Osteoblast (primary cell): ENCODE data around the gene B3GALT2. TPM values are rescaled to one million over a fixed set of nuclear protein-coding genes. Genes with fewer than 3 reads are reported as not detected.
A peak's percentile ranks its signal among the peaks of the same experiment; 100 is the strongest.
"Not testable (repeated sequence)": the region's sequence is repeated elsewhere in the genome, so short reads cannot be mapped to it uniquely, and the experiment has no call there.

Experiments used
- DNase-seq: peaks from one replicate; pipeline ENCODE4 v3.0.0; 2011; ENCODE audit warnings: low spot score, mixed read lengths; ENCODE audit not compliant: insufficient read length; ENCODE audit errors: missing footprints
- H2AFZ ChIP-seq: 2 replicates; pipeline ENCODE4 v1.6.0; 2011; ENCODE audit warnings: mild to moderate bottlenecking, low read length
- H3K27ac ChIP-seq: 2 replicates; pipeline ENCODE4 v1.5.1; 2011; ENCODE audit warnings: mild to moderate bottlenecking, low read depth, low read length, moderate library complexity
- H3K27me3 ChIP-seq: 2 replicates; pipeline ENCODE4 v1.6.0; 2012; ENCODE audit warnings: mild to moderate bottlenecking, control low read depth, inconsistent platforms, low read length, moderate library complexity; ENCODE audit not compliant: insufficient read depth
- H3K36me3 ChIP-seq: 2 replicates; pipeline ENCODE4 v1.5.1; 2011; ENCODE audit warnings: mild to moderate bottlenecking, low read length, control low read depth, moderate library complexity; ENCODE audit not compliant: insufficient read depth
- H3K4me1 ChIP-seq: 2 replicates; pipeline ENCODE4 v1.5.1; 2011; ENCODE audit warnings: mild to moderate bottlenecking, low read length, control low read depth, moderate library complexity; ENCODE audit not compliant: insufficient read depth
- H3K4me2 ChIP-seq: 2 replicates; pipeline ENCODE4 v1.6.0; 2011; ENCODE audit warnings: mild to moderate bottlenecking, low read length; ENCODE audit not compliant: insufficient read depth
- H3K4me3 ChIP-seq: fragments of 200-600 bp; sonication (generic); 3 replicates; pipeline ENCODE4 v1.5.1; 2012; ENCODE audit warnings: mild to moderate bottlenecking, low read length, inconsistent platforms; ENCODE audit not compliant: insufficient read depth
- H3K79me2 ChIP-seq: 2 replicates; pipeline ENCODE4 v1.6.0; 2012; ENCODE audit warnings: mild to moderate bottlenecking, low read length, control low read depth, inconsistent platforms; ENCODE audit not compliant: insufficient read depth
- H3K9me3 ChIP-seq: 2 replicates; pipeline ENCODE4 v1.5.1; 2011; ENCODE audit warnings: low read depth, low read length, control low read depth
- H4K20me1 ChIP-seq: 2 replicates; pipeline ENCODE4 v1.6.0; 2012; ENCODE audit warnings: mild to moderate bottlenecking, low read length, control low read depth; ENCODE audit not compliant: insufficient read depth
- total RNA-seq: library from RNA; depleted of rRNA; stranded (reverse); fragments of >200 nt; gene quantifications from 2 replicates; pipeline ENCODE4 v1.2.3, GENCODE V29; 2012
- TF ChIP-seq, protein P1 (sequence below): IDR thresholded peaks from 2 replicates; pipeline ENCODE4 v1.5.1; 2011; ENCODE audit warnings: mild to moderate bottlenecking, low read depth, low read length, moderate library complexity; ENCODE audit errors: extremely low read depth

B3GALT2 gene, protein sequence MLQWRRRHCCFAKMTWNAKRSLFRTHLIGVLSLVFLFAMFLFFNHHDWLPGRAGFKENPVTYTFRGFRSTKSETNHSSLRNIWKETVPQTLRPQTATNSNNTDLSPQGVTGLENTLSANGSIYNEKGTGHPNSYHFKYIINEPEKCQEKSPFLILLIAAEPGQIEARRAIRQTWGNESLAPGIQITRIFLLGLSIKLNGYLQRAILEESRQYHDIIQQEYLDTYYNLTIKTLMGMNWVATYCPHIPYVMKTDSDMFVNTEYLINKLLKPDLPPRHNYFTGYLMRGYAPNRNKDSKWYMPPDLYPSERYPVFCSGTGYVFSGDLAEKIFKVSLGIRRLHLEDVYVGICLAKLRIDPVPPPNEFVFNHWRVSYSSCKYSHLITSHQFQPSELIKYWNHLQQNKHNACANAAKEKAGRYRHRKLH
- 2.1 and 2.2 TPM in 2 replicates for total RNA-seq

DNA sequence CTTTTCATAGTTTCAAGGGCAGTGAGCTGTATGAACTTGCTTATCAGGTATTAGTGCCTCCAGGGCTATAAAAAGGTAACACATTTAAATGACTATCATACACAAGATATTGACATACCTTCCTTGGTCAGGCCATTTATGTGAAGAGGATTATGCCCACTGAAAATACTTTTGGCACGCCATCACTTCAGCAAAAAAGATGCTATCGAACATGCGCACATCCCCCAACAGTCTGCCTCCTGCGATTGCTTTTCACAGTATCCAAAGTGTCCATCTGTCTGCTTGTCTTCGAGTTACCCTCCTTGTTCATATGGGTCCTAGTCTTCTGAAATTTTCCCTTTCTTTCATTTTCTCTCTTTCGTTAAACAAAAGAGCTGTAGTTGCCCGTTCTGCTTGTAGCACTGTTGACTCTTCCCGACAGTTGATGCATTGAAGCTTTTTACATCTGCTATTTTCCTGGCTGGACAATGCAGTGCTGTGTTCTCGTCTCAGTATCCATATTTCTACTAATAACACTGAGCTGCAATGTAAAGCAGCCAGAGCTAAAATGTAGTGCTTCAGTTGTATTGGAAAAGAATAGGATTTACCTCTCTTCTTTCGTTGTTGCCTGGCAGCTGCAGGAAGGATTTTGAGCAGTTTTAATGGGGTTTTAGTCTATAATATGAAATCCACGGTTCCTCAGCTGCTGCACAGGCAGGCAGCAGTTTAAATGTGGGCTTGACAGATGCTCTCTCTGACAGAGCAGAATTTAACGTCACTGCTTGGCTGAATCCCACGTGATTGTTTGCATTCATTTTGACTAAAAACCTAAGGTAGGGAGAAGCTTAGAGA lies at the start of gene B3GALT2:
Gene B3GALT2, minus strand, starts transcription at position 713 of the 831 bp plus-strand sequence. CDS start 5,051 bp downstream, outside the sequence.
- TF ChIP-seq, protein P1, sequence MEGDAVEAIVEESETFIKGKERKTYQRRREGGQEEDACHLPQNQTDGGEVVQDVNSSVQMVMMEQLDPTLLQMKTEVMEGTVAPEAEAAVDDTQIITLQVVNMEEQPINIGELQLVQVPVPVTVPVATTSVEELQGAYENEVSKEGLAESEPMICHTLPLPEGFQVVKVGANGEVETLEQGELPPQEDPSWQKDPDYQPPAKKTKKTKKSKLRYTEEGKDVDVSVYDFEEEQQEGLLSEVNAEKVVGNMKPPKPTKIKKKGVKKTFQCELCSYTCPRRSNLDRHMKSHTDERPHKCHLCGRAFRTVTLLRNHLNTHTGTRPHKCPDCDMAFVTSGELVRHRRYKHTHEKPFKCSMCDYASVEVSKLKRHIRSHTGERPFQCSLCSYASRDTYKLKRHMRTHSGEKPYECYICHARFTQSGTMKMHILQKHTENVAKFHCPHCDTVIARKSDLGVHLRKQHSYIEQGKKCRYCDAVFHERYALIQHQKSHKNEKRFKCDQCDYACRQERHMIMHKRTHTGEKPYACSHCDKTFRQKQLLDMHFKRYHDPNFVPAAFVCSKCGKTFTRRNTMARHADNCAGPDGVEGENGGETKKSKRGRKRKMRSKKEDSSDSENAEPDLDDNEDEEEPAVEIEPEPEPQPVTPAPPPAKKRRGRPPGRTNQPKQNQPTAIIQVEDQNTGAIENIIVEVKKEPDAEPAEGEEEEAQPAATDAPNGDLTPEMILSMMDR, result no peak
- no peak within 1 kb of the TSS for H2AFZ ChIP-seq
- no peaks in the 10 kb centered on the region for H3K9me3 ChIP-seq
- peaks cover 6% of the 10 kb centered on the region for H4K20me1 ChIP-seq
- peak within 1 kb of the TSS; percentile 44 for H3K27ac ChIP-seq
- H3K4me3 ChIP-seq, result peak within 1 kb of the TSS; percentile 62
- peaks cover 16% of the 10 kb centered on the region for H3K4me1 ChIP-seq
- no peaks in the 10 kb centered on the region for H3K27me3 ChIP-seq
- H3K4me2 ChIP-seq, result peak within 1 kb of the TSS; percentile 90
- DNase-seq, result no peak
- no peaks in the 10 kb centered on the region for H3K36me3 ChIP-seq
- H3K79me2 ChIP-seq, result peaks cover 84% of the 10 kb centered on the region

DNA sequence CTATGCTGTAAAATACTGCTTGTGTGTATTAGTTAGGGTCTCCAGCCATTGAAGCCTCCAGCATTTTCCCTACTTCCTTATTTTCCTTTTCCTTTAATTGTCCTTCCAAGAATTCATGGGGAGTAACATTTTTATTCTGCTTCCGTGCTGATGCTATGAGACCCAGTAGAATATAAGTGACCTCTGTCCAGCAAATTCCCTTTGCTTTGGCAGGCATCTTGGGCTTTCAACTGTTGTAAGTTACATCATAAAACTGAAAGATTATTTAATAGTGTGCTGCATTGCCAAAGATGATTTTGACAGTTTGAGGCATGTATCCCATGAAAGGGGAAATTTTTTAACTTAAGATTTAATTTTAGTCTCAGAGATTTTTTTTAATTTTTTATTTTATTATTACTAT lies 48.1 kb upstream of the B3GALT2 start:
- peaks cover 17% of the 10 kb centered on the region for H3K36me3 ChIP-seq
- H3K9me3 ChIP-seq, result no peaks in the 10 kb centered on the region
- peaks cover 4% of the 10 kb centered on the region for H3K79me2 ChIP-seq
- H3K4me3 ChIP-seq, result no peak overlapping the region
- TF ChIP-seq, protein P1, result no peak
- H4K20me1 ChIP-seq, result no peaks in the 10 kb centered on the region
- no peaks in the 10 kb centered on the region for H3K4me1 ChIP-seq
- H2AFZ ChIP-seq, result no peak overlapping the region
- H3K4me2 ChIP-seq, result no peak overlapping the region
- no peak for DNase-seq
- no peaks in the 10 kb centered on the region for H3K27me3 ChIP-seq
- no peak overlapping the region for H3K27ac ChIP-seq

DNA sequence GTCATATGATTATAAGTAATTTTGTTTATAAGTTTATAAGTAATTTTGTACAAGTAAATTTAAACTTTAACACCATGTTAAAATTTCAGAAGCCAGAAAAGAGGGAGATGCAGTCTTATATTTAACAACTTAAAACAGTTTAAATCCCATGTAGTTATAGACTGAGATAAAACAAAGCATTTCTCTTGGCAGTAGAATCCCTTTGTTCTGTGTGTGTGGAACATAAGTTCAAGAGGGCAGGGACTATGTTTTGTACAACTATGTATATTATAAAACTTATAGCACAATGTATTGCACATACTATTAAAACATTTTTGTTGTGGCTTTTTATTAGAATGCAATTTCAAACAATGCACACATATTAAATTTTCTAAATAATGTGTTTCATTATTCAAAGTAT lies 44.7 kb upstream of the B3GALT2 start:
- not testable (repeated sequence) for H3K27ac ChIP-seq, H3K9me3 ChIP-seq, H3K4me1 ChIP-seq, H3K4me2 ChIP-seq, H2AFZ ChIP-seq, DNase-seq, H3K27me3 ChIP-seq, H4K20me1 ChIP-seq, H3K4me3 ChIP-seq
- H3K79me2 ChIP-seq, result peaks cover 18% of the 10 kb centered on the region
- peaks cover 15% of the 10 kb centered on the region for H3K36me3 ChIP-seq

DNA sequence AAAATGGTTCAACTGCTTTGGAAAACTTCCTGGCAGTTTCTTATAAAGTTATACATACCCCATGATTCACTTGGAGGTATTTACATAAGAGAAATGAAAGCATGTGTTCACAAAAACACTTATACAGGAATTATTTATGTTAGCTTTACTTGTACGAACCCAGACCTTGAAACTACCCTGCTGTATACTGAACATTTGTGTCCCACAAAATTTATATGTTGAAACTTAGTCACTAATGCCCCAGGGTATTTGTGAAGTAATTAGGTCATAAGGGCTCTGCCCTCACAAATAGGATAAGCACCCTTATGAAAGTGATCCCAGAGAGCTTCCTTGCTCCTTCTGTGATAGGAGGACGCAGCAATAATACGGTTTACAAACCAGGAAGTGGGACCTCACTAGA lies 42.7 kb upstream of the B3GALT2 start:
- Histone ChIP-seq H4K20me1 (no peaks in the 10 kb centered on the region), H3K4me1 (no peaks in the 10 kb centered on the region), H2AFZ (no peak overlapping the region), H3K4me3 (no peak overlapping the region), H3K4me2 (no peak overlapping the region), H3K9me3 (no peaks in the 10 kb centered on the region), H3K27ac (no peak overlapping the region), H3K27me3 (no peaks in the 10 kb centered on the region), H3K79me2 (peaks cover 30% of the 10 kb centered on the region), H3K36me3 (peaks cover 10% of the 10 kb centered on the region)
- TF ChIP-seq, protein P1, result no peak
- peak; percentile 38 for DNase-seq
